Kidney (tissue), 14 donors: ENCODE data around the gene PGC. TPM values are rescaled to one million over a fixed set of nuclear protein-coding genes. Genes with fewer than 3 reads are reported as not detected.
A peak's percentile ranks its signal among the peaks of the same experiment; 100 is the strongest.

ENCODE experiments used
- DNase-seq, 5 donors: peaks; one replicate each; pipeline ENCODE4 v3.0.0-alpha.2; 2013 to 2020
- FAIRE-seq: peaks from 2 replicates; lab custom pipeline; 2012; peaks lifted over from hg19 to GRCh38; lab: Jason Lieb, UNC
- H3K27ac ChIP-seq, 2 donors: one replicate each; pipeline ENCODE4 v1.7.0; 2013; ENCODE audit warnings: low read depth in 2 of 2, low read length in 2 of 2, inconsistent platforms in 1 of 2
- H3K27me3 ChIP-seq: one replicate; pipeline ENCODE4 v1.7.1; 2013; ENCODE audit warnings: low read length, inconsistent platforms; ENCODE audit not compliant: control insufficient read depth, insufficient read depth
- H3K36me3 ChIP-seq, 3 donors: one replicate each; pipeline versions ENCODE4 v1.7.0 to v1.7.1; 2013; ENCODE audit warnings: low read length in 3 of 3, control low read depth in 1 of 3, inconsistent platforms in 1 of 3; ENCODE audit not compliant: insufficient read depth in 3 of 3, control insufficient read depth in 2 of 3
- H3K4me1 ChIP-seq, 3 donors: one replicate each; pipeline versions ENCODE4 v1.7.0 to v1.7.1; 2013; ENCODE audit warnings: low read length in 3 of 3, inconsistent platforms in 1 of 3, low read depth in 1 of 3; ENCODE audit not compliant: control insufficient read depth in 2 of 3, insufficient read depth in 2 of 3
- H3K4me3 ChIP-seq, 3 donors: one replicate each; pipeline versions ENCODE4 v1.7.0 to v1.8.1; 2013; ENCODE audit warnings: low read length in 3 of 3, control low read depth in 1 of 3, inconsistent platforms in 1 of 3
- H3K9ac ChIP-seq, 3 donors: one replicate each; pipeline versions ENCODE4 v1.7.0 to v1.7.1; 2013; ENCODE audit warnings: low read length in 3 of 3, control low read depth in 1 of 3, inconsistent platforms in 1 of 3
- H3K9me3 ChIP-seq, 3 donors: one replicate each; pipeline versions ENCODE4 v1.7.0 to v1.7.1; 2013; ENCODE audit warnings: low read length in 3 of 3, control low read depth in 1 of 3, inconsistent platforms in 1 of 3; ENCODE audit not compliant: control insufficient read depth in 2 of 3, insufficient read depth in 1 of 3
- CTCF ChIP-seq: IDR thresholded peaks from 3 replicates; pipeline ENCODE4 v1.5.1; 2012; ENCODE audit warnings: mild to moderate bottlenecking, moderate library complexity, borderline replicate concordance; ENCODE audit not compliant: insufficient read depth; ENCODE audit errors: extremely low read depth
- intact Hi-C: fragments of 100-400 bp; cut with DNase I; formaldehyde crosslinking; loops from one replicate; pipeline ENCODE4 v1.11.1; 2022
- polyA plus RNA-seq: library from polyadenylated mRNA; stranded (reverse); fragments of 350-450 nt; fragmentation: Illumina TruSeq; extraction: RNeasy Lipid Tissue Mini Kit (QIAGEN cat#74804); gene quantifications from one replicate; pipeline ENCODE4 v1.2.3, GENCODE V29; 2014; ENCODE audit warnings: low read depth, low replicate concordance; ENCODE audit not compliant: insufficient read depth
- total RNA-seq: library from RNA; stranded (reverse); fragmentation: NEBNext Ultra II Directional; extraction: Animal tissue kit (Norgen Biotek cat#: 25700); gene quantifications from one replicate; pipeline ENCODE4 v1.2.1, GENCODE V29; 2021
- donor health status: control.
- donor health status: control.
- donor health status: control.
- donor health status: control.
- donor health status: control.
- donor health status: DM: yes; HTN: yes; CAD: no.
- donor health status: Normal renal cell carcinoma (clear cell type).

Gene PGC
- total and polyA plus RNA-seq, 2 donors from 2014 or later = 0.39 TPM; not detected in 1

GRCh38 chr6:41748542-41748941 is 1.3 kb upstream of the PGC start:
- no peak for TF ChIP-seq CTCF
- H3K9ac ChIP-seq = no peak overlapping the region
- H3K36me3 ChIP-seq = no peaks in the 10 kb centered on the region
- DNase-seq = peak in 1 of 5 donors; percentile 37
- H3K4me3 ChIP-seq = no peak overlapping the region
- no peaks in the 10 kb centered on the region for H3K9me3 ChIP-seq
- H3K27me3 ChIP-seq = no peaks in the 10 kb centered on the region
- FAIRE-seq = no peak
- no peaks in the 10 kb centered on the region for H3K4me1 ChIP-seq
- no peak overlapping the region for H3K27ac ChIP-seq
- intact Hi-C loops = no loop called here

GRCh38 chr6:41748102-41748477 is 893 bp upstream of the PGC start:
- Histone ChIP-seq H3K4me1 (no peaks in the 10 kb centered on the region), H3K27me3 (no peaks in the 10 kb centered on the region), H3K4me3 (no peak overlapping the region), H3K9me3 (no peaks in the 10 kb centered on the region), H3K36me3 (no peaks in the 10 kb centered on the region), H3K9ac (no peak overlapping the region), H3K27ac (no peak overlapping the region)
- no peak for TF ChIP-seq CTCF
- FAIRE-seq (no peak), DNase-seq (no peak)
- intact Hi-C loops = no loop called here

GRCh38 chr6:41746107-41746506 is 1.1 kb downstream of the PGC start:
- no peaks in the 10 kb centered on the region for H3K27me3 ChIP-seq
- H3K9ac ChIP-seq = no peak overlapping the region
- no peak overlapping the region for H3K4me3 ChIP-seq
- DNase-seq (peak in 1 of 5 donors; percentile 22), FAIRE-seq (no peak)
- no peaks in the 10 kb centered on the region for H3K4me1 ChIP-seq
- H3K27ac ChIP-seq = no peak overlapping the region
- no peak for TF ChIP-seq CTCF
- no peaks in the 10 kb centered on the region for H3K36me3 ChIP-seq
- intact Hi-C loops = no loop called here
- H3K9me3 ChIP-seq = no peaks in the 10 kb centered on the region

GRCh38 chr6:41744236-41744787 is 2.9 kb downstream of the PGC start:
- H3K27ac ChIP-seq = no peak overlapping the region
- no peak overlapping the region for H3K4me3 ChIP-seq
- TF ChIP-seq CTCF = no peak
- DNase-seq = peak in 1 of 5 donors; percentile 51
- H3K36me3 ChIP-seq = no peaks in the 10 kb centered on the region
- no peaks in the 10 kb centered on the region for H3K9me3 ChIP-seq
- intact Hi-C loops = no loop called here
- H3K4me1 ChIP-seq = no peaks in the 10 kb centered on the region
- H3K27me3 ChIP-seq = no peaks in the 10 kb centered on the region
- H3K9ac ChIP-seq = no peak overlapping the region
- no peak for FAIRE-seq
